BLaER1 (cell line): ENCODE measurements around the gene HCN2.

Experiments
- H3K27ac ChIP-seq: shearing (Covaris generic); formaldehyde crosslinking; 2 replicates; pipeline ENCODE4 v1.8.1; 2022
- H3K27me3 ChIP-seq: shearing (Covaris generic); formaldehyde crosslinking; 2 replicates; pipeline ENCODE4 v1.8.1; 2022
- H3K36me3 ChIP-seq: shearing (Covaris generic); formaldehyde crosslinking; 2 replicates; pipeline ENCODE4 v1.8.1; 2022
- H3K4me1 ChIP-seq: shearing (Covaris generic); formaldehyde crosslinking; 2 replicates; pipeline ENCODE4 v1.8.1; 2022
- H3K4me2 ChIP-seq: shearing (Covaris generic); formaldehyde crosslinking; 2 replicates; pipeline ENCODE4 v1.8.1; 2022
- H3K4me3 ChIP-seq: shearing (Covaris generic); formaldehyde crosslinking; 2 replicates; pipeline ENCODE4 v1.8.1; 2022
- H3K9ac ChIP-seq: shearing (Covaris generic); formaldehyde crosslinking; 2 replicates; pipeline ENCODE4 v1.8.1; 2022
- H3K9me3 ChIP-seq: shearing (Covaris generic); formaldehyde crosslinking; 2 replicates; pipeline ENCODE4 v1.8.1; 2022
- H4K20me1 ChIP-seq: shearing (Covaris generic); formaldehyde crosslinking; 2 replicates; pipeline ENCODE4 v1.8.1; 2022
- Cebpa-rat ChIP-seq: shearing (Covaris generic); IDR thresholded peaks from 2 replicates; pipeline ENCODE4 v1.8.1; 2022

Gene HCN2

GRCh38 chr19:645912-646778 is 56.5 kb downstream of the HCN2 start:
- Histone ChIP-seq H3K4me2 (peak overlapping the region; percentile 92), H3K9ac (no peak overlapping the region), H4K20me1 (peaks cover 72% of the 10 kb centered on the region), H3K4me1 (peaks cover 43% of the 10 kb centered on the region), H3K4me3 (no peak overlapping the region), H3K27me3 (no peaks in the 10 kb centered on the region), H3K27ac (0 out of 2 replicates have a peak overlapping the region, but pooled peaks have one; percentile 26), H3K36me3 (peaks cover 57% of the 10 kb centered on the region), H3K9me3 (no peaks in the 10 kb centered on the region)
- TF ChIP-seq Cebpa-rat, result no peak

- peaks cover 66% of the 10 kb centered on the region for H3K36me3 ChIP-seq
Observed at GRCh38 chr19:646779-647565, 57.3 kb downstream of the HCN2 start.

GRCh38 chr19:647566-648284 is 58.0 kb downstream of the HCN2 start:
- Histone ChIP-seq H3K27me3 (no peaks in the 10 kb centered on the region), H3K9ac (no peak overlapping the region), H3K9me3 (no peaks in the 10 kb centered on the region), H3K4me3 (no peak overlapping the region), H4K20me1 (peaks cover 88% of the 10 kb centered on the region), H3K4me2 (no peak overlapping the region), H3K4me1 (peaks cover 33% of the 10 kb centered on the region), H3K27ac (no peak overlapping the region), H3K36me3 (peaks cover 73% of the 10 kb centered on the region)
- no peak for TF ChIP-seq Cebpa-rat

More at GRCh38 chr19:646779-647565, 57.3 kb downstream of the HCN2 start:
- no peak for TF ChIP-seq Cebpa-rat
- H3K9ac ChIP-seq, result no peak overlapping the region
- peaks cover 36% of the 10 kb centered on the region for H3K4me1 ChIP-seq
- no peak overlapping the region for H3K4me3 ChIP-seq
- H3K27ac ChIP-seq, result no peak overlapping the region
- no peaks in the 10 kb centered on the region for H3K27me3 ChIP-seq
- no peaks in the 10 kb centered on the region for H3K9me3 ChIP-seq
- H4K20me1 ChIP-seq, result peaks cover 80% of the 10 kb centered on the region
- H3K4me2 ChIP-seq, result no peak overlapping the region

- H3K27ac ChIP-seq, result no peak overlapping the region
- peaks cover 79% of the 10 kb centered on the region for H3K36me3 ChIP-seq
- H3K4me3 ChIP-seq, result no peak overlapping the region
- no peaks in the 10 kb centered on the region for H3K9me3 ChIP-seq
- no peak overlapping the region for H3K9ac ChIP-seq
- H3K4me2 ChIP-seq, result no peak overlapping the region
- H3K27me3 ChIP-seq, result no peaks in the 10 kb centered on the region
- H4K20me1 ChIP-seq, result peaks cover 94% of the 10 kb centered on the region
- peaks cover 27% of the 10 kb centered on the region for H3K4me1 ChIP-seq
- no peak for TF ChIP-seq Cebpa-rat
Observed at GRCh38 chr19:648305-648704, 58.6 kb downstream of the HCN2 start.

- Histone ChIP-seq H3K9ac (no peak overlapping the region), H3K27ac (no peak overlapping the region), H4K20me1 (peaks cover 99% of the 10 kb centered on the region), H3K4me3 (no peak overlapping the region), H3K4me1 (peaks cover 19% of the 10 kb centered on the region), H3K4me2 (no peak overlapping the region), H3K36me3 (peaks cover 88% of the 10 kb centered on the region), H3K27me3 (no peaks in the 10 kb centered on the region), H3K9me3 (no peaks in the 10 kb centered on the region)
- no peak for TF ChIP-seq Cebpa-rat
Observed at GRCh38 chr19:648904-649801, 59.5 kb downstream of the HCN2 start.

GRCh38 chr19:650121-650520 is 60.4 kb downstream of the HCN2 start:
- peaks cover 9% of the 10 kb centered on the region for H3K4me1 ChIP-seq
- H3K27ac ChIP-seq, result no peak overlapping the region
- no peak overlapping the region for H3K4me3 ChIP-seq
- no peaks in the 10 kb centered on the region for H3K9me3 ChIP-seq
- H3K36me3 ChIP-seq, result peaks cover 97% of the 10 kb centered on the region
- H4K20me1 ChIP-seq, result peaks cover 99% of the 10 kb centered on the region
- H3K9ac ChIP-seq, result no peak overlapping the region
- no peak overlapping the region for H3K4me2 ChIP-seq
- no peaks in the 10 kb centered on the region for H3K27me3 ChIP-seq
- no peak for TF ChIP-seq Cebpa-rat

- H3K9me3 ChIP-seq, result no peaks in the 10 kb centered on the region
- 0 out of 2 replicates have a peak, but pooled peaks cover under 1% of the 10 kb centered on the region for H3K4me1 ChIP-seq
- no peak overlapping the region for H3K4me3 ChIP-seq
- H4K20me1 ChIP-seq, result peaks cover 99% of the 10 kb centered on the region
- no peak for TF ChIP-seq Cebpa-rat
- H3K27ac ChIP-seq, result no peak overlapping the region
- H3K27me3 ChIP-seq, result no peaks in the 10 kb centered on the region
- peaks cover 99% of the 10 kb centered on the region for H3K36me3 ChIP-seq
- no peak overlapping the region for H3K9ac ChIP-seq
- no peak overlapping the region for H3K4me2 ChIP-seq
Observed at GRCh38 chr19:651114-651818, 61.6 kb downstream of the HCN2 start.

GRCh38 chr19:651991-652390 is 62.3 kb downstream of the HCN2 start:
- Histone ChIP-seq H3K9me3 (no peaks in the 10 kb centered on the region), H3K9ac (no peak overlapping the region), H3K4me1 (peaks cover 7% of the 10 kb centered on the region), H3K36me3 (peaks cover 99% of the 10 kb centered on the region), H3K4me2 (no peak overlapping the region), H3K27ac (no peak overlapping the region), H3K27me3 (no peaks in the 10 kb centered on the region), H3K4me3 (no peak overlapping the region), H4K20me1 (peaks cover 99% of the 10 kb centered on the region)
- TF ChIP-seq Cebpa-rat, result no peak
